Activated B cell treated with CpG ODN at 0.5 μM for 24 hours (primary cell): ENCODE measurements around the gene JMJD1C. TPM values are rescaled to one million over a fixed set of nuclear protein-coding genes. Genes with fewer than 3 reads are reported as not detected.

Experiments
- ATAC-seq: fragments of 200-7000 bp; cut with Tn5 transposase; one replicate; pipeline ENCODE4 v1.10.0; 2021; ENCODE audit warnings: low read depth, mild to moderate bottlenecking, moderate library complexity
- CTCF ChIA-PET: fragments of 350-600 bp; sonication (Branson Sonifier 250); formaldehyde crosslinking; loops from one replicate; lab custom pipeline; 2021; ENCODE audit warnings: antibody characterized with exemption; lab: Charles Lee
- POLR2A ChIA-PET: fragments of 350-600 bp; sonication (Branson Sonifier 250); formaldehyde crosslinking; loops from one replicate; lab custom pipeline; 2021; ENCODE audit warnings: antibody characterized with exemption; lab: Charles Lee
- DNase-seq: peaks from one replicate; pipeline ENCODE4 v3.0.0; 2022
- H3K27ac Mint-ChIP-seq: one replicate; pipeline ENCODE4 v1.8.0; 2020; ENCODE audit warnings: mixed read lengths
- H3K27me3 Mint-ChIP-seq: one replicate; pipeline ENCODE4 v1.8.0; 2021; ENCODE audit warnings: mixed read lengths
- H3K36me3 Mint-ChIP-seq: one replicate; pipeline ENCODE4 v1.8.0; 2021; ENCODE audit warnings: low read depth, mixed read lengths
- H3K4me1 Mint-ChIP-seq: one replicate; pipeline ENCODE4 v1.8.0; 2021; ENCODE audit warnings: mixed read lengths
- H3K4me3 Mint-ChIP-seq: one replicate; pipeline ENCODE4 v1.8.0; 2020; ENCODE audit warnings: mild to moderate bottlenecking, mixed read lengths
- H3K9me3 Mint-ChIP-seq: one replicate; pipeline ENCODE4 v1.8.0; 2020; ENCODE audit warnings: mixed read lengths
- intact Hi-C: fragments of 100-400 bp; cut with micrococcal nuclease; formaldehyde crosslinking; loops from one replicate; pipeline ENCODE4 v1.15.1; 2024
- total RNA-seq: library from RNA; stranded (reverse); gene quantifications from 2 replicates; pipeline ENCODE4 v1.2.3, GENCODE V29; 2022
- TF ChIP-seq, protein P1 (sequence below): fragments of 200-600 bp; IDR thresholded peaks from one replicate; pipeline ENCODE4 v1.8.0; 2022; ENCODE audit warnings: antibody characterized with exemption, mild to moderate bottlenecking

JMJD1C gene
- total RNA-seq, 1 donor from 2014 or later = 176 TPM

DNA sequence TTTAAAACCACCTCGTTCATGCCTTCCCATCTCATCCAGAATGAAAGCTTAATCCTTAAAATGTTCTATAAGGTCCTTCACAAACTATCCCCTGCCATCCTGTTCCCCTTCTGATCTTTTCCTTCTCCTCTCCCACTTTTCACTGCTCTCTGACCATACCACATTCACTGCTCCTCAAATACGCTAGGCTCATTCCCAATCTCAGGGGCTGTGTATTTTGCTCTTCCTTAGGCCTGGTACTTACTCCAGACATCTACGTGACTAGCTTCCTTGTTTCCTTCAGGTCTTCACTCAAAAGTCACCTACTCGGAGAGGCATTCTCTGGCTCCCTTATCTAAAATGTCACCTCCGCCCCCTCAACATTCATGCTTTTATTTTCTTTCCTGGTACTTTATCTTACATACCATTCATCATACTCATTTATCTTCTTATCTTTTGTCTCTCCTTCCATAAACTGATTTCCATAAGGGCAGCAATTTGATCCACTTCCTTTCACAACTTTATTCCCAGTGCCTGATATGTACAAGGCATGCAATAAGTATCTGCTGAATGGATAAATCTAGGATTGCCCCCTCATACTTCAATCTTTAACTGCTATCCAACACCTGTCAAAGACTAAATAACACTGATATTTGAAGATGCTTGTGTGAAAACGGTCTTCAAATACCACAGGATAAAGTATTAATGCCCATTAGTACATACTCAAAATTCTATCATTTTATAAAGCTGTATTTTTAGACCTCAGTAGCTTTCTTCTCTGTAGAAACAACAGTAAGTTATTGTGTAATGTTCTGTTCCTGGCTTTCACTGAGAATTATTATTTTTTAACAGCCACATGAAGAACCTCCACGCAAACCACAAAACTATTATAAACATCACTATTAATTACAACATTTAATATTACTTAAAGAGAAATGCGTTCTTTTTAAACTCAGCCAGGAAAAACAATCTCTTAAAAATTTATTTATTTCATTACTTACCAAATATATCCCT is 27.0 kb downstream of the JMJD1C start:
- no peaks in the 10 kb centered on the region for H3K27me3 Mint-ChIP-seq
- H3K27ac Mint-ChIP-seq = no peak overlapping the region
- no peak for ATAC-seq
- CTCF ChIA-PET = no interaction called here
- TF ChIP-seq, protein P1, sequence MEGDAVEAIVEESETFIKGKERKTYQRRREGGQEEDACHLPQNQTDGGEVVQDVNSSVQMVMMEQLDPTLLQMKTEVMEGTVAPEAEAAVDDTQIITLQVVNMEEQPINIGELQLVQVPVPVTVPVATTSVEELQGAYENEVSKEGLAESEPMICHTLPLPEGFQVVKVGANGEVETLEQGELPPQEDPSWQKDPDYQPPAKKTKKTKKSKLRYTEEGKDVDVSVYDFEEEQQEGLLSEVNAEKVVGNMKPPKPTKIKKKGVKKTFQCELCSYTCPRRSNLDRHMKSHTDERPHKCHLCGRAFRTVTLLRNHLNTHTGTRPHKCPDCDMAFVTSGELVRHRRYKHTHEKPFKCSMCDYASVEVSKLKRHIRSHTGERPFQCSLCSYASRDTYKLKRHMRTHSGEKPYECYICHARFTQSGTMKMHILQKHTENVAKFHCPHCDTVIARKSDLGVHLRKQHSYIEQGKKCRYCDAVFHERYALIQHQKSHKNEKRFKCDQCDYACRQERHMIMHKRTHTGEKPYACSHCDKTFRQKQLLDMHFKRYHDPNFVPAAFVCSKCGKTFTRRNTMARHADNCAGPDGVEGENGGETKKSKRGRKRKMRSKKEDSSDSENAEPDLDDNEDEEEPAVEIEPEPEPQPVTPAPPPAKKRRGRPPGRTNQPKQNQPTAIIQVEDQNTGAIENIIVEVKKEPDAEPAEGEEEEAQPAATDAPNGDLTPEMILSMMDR = no peak
- H3K4me3 Mint-ChIP-seq = no peak overlapping the region
- POLR2A ChIA-PET = no interaction called here
- H3K4me1 Mint-ChIP-seq = peaks cover 14% of the 10 kb centered on the region
- no peaks in the 10 kb centered on the region for H3K9me3 Mint-ChIP-seq
- intact Hi-C loops = no loop called here
- H3K36me3 Mint-ChIP-seq = no peaks in the 10 kb centered on the region
- DNase-seq = no peak

DNA sequence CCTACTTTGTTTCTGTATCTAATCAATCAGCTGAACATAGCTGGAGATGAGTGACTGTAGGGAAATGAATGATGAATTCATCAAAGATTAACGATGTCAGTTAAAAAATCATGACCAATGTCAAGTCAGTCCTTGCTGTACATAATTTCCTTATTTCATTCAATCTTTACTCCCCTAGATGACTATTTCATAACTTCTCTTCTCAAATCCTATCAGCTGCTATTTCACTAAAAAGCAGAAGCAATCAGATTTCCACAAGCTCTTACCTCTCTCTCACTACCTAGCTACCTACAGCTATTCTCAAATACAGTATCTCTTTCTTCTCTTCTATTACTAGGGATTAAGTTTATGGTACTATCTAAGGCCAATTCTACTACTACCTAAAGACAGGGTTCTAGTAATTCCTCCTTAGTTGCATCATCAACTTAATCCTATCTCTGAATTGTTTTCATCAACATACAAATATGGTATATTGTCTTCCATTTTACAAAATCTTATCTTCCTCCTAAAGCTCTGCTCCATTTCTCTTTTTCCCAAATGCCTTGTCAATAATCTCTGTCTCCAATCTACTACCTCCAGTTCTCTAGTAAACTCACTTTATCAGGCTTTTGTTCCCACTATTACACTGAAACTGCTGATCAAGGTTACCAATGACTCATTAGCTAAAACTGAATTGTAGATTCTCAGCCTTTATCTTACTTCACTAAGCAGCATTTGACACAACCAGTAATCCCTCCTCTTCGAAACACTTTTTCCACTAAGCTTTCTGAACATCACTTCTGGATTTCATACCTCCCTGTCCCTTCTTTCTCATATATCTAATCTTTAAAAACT is 28.4 kb downstream of the JMJD1C start:
- no peaks in the 10 kb centered on the region for H3K27me3 Mint-ChIP-seq

DNA sequence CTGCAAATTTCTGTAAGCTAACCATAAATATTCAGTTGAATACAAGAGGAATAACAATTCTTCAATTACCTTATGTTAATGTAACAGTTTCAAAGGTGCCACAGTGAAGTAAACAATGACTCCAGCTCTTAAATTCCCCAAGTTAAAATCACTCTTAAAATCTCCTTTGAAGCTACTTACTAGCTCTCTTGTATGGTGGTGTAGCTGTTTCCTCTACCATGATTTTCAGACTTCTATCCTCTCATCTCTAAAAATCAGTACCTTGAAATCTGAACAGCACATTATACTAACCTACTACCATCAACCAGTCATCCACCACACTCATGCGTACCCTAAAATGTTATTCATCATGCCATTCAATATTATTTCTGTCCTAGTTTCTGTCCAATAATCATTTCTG is 29.6 kb downstream of the JMJD1C start:
- ATAC-seq (no peak), DNase-seq (no peak)
- POLR2A ChIA-PET = interaction anchor here (0.6 kb wide), 1 partner anchor 171 kb away, joined by 3 read pairs; no protein-coding TSS in a partner anchor
- Mint-ChIP-seq H3K9me3 (no peaks in the 10 kb centered on the region), H3K36me3 (peaks cover 2% of the 10 kb centered on the region), H3K27me3 (no peaks in the 10 kb centered on the region), H3K27ac (no peak overlapping the region), H3K4me1 (peaks cover 18% of the 10 kb centered on the region), H3K4me3 (no peak overlapping the region)
- CTCF ChIA-PET = no interaction called here
- TF ChIP-seq, protein P1 = no peak
- intact Hi-C loops = no loop called here

More for the DNA sequence above, 28.4 kb downstream of the JMJD1C start:
- H3K9me3 Mint-ChIP-seq = no peaks in the 10 kb centered on the region
- intact Hi-C loops = no loop called here
- ChIA-PET POLR2A (interaction anchor here (0.6 kb wide), 1 partner anchor 175 kb away, joined by 6 read pairs; no protein-coding TSS in a partner anchor), CTCF (no interaction called here)
- ATAC-seq (no peak), DNase-seq (no peak)
- no peaks in the 10 kb centered on the region for H3K36me3 Mint-ChIP-seq
- H3K4me1 Mint-ChIP-seq = peaks cover 16% of the 10 kb centered on the region
- TF ChIP-seq, protein P1 = no peak
- H3K4me3 Mint-ChIP-seq = no peak overlapping the region
- H3K27ac Mint-ChIP-seq = no peak overlapping the region

DNA sequence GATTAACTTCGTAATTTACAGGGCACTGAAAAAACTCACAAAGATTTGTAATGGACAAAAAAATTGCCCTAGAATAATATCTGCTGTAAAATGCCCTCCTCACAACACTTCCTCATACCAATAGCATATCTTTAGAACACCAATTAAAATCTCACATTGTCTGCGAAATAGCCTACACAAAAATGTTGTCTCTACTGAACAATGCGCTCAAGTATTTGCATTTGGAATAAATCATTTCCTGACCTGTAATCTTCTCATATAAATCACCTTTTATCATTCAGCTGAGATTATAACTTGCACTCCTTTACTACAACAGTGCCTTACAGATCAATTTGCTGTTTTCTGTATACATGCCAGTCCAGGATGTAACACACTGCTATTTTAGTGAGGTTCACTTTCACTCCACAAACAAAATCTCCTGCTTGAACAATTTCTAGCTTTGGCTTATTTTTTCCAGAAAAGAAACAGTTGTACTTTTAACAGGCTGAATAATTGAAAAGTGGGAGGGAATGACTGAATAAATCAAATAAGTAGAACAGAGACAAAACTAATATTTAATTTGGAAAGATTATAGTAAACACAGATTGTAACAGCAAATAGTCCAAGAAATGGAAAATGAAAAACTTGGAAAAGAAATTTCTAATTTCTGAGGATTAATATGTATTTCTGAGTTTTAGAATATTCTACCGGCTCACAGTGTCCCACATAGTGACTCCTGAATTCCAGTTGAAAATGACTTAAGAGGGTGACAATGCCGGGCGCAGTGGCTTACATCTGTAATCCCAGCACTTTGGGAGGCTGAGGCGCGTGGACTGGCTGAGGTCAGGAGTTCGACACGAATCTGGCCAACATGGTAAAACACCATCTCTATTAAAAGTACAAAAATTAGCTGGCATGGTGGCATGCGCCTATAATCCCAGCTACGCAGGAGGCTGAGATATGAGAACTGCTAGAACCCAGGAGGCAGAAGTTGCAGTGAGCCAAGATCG is 30.6 kb downstream of the JMJD1C start:
- no peaks in the 10 kb centered on the region for H3K9me3 Mint-ChIP-seq
- no peaks in the 10 kb centered on the region for H3K27me3 Mint-ChIP-seq
- H3K36me3 Mint-ChIP-seq = peaks cover 5% of the 10 kb centered on the region
- no peak overlapping the region for H3K27ac Mint-ChIP-seq
- ChIA-PET POLR2A (interaction anchor here (0.6 kb wide), 1 partner anchor 169 kb away, joined by 3 read pairs; no protein-coding TSS in a partner anchor), CTCF (no interaction called here)
- peaks cover 22% of the 10 kb centered on the region for H3K4me1 Mint-ChIP-seq
- TF ChIP-seq, protein P1 = no peak
- no peak overlapping the region for H3K4me3 Mint-ChIP-seq
- ATAC-seq (no peak), DNase-seq (no peak)
- intact Hi-C loops = no loop called here
